HepG2 (cell line): ENCODE measurements around the gene SSC5D. TPM values are rescaled to one million over a fixed set of nuclear protein-coding genes. Genes with fewer than 3 reads are reported as not detected.

ENCODE experiments used
- EZH2 ChIP-seq: conservative IDR thresholded peaks from 2 replicates; pipeline ENCODE4 v1.6.1; 2012; ENCODE audit warnings: mild to moderate bottlenecking, low read depth, low read length, moderate library complexity
- GATA4 ChIP-seq: sonication (generic); IDR thresholded peaks from 2 replicates; pipeline ENCODE4 v1.6.1; 2016; ENCODE audit warnings: antibody characterized with exemption, low read depth, borderline replicate concordance
- HIVEP1 ChIP-seq: sonication (generic); formaldehyde crosslinking; IDR thresholded peaks from 2 replicates; pipeline ENCODE4 v1.4.0; 2020; ENCODE audit warnings: mild to moderate bottlenecking, missing genetic modification reagents
- JDP2 ChIP-seq: sonication (generic); formaldehyde crosslinking; IDR thresholded peaks from 2 replicates; pipeline ENCODE4 v1.8.1; 2022; ENCODE audit warnings: missing genetic modification reagents, borderline replicate concordance
- KAT8 ChIP-seq: IDR thresholded peaks from 2 replicates; pipeline ENCODE4 v1.6.1; 2016; ENCODE audit warnings: missing genetic modification reagents, missing compliant biosample characterization
- SMARCE1 ChIP-seq: fragments of 450-650 bp; IDR thresholded peaks from 2 replicates; pipeline ENCODE4 v1.6.1; 2017; ENCODE audit warnings: borderline replicate concordance
- STAG1 ChIP-seq: sonication (generic); formaldehyde crosslinking; IDR thresholded peaks from 2 replicates; pipeline ENCODE4 v1.4.0; 2020; ENCODE audit warnings: missing genetic modification reagents
- TBX3 ChIP-seq: fragments of 450-650 bp; IDR thresholded peaks from 2 replicates; pipeline ENCODE4 v1.6.1; 2017; ENCODE audit warnings: antibody characterized with exemption, mild to moderate bottlenecking, inconsistent platforms, borderline replicate concordance
- YY1 ChIP-seq: IDR thresholded peaks from 2 replicates; pipeline ENCODE4 v1.6.1; 2011; ENCODE audit warnings: low read length, low read depth, moderate library complexity, mild to moderate bottlenecking; ENCODE audit not compliant: insufficient read depth, insufficient replicate concordance
- ZNF205 ChIP-seq: IDR thresholded peaks from 2 replicates; pipeline ENCODE4 v1.6.1; 2018; ENCODE audit warnings: missing biosample characterization, missing genetic modification reagents
- ZNF430 ChIP-seq: sonication (generic); formaldehyde crosslinking; IDR thresholded peaks from 2 replicates; pipeline ENCODE4 v1.9.0; 2021; ENCODE audit warnings: mild to moderate bottlenecking, missing genetic modification reagents
- ZNF546 ChIP-seq: sonication (generic); formaldehyde crosslinking; conservative IDR thresholded peaks from 2 replicates; pipeline ENCODE4 v1.8.1; 2023; ENCODE audit warnings: mild to moderate bottlenecking, missing genetic modification reagents
- ZNF562 ChIP-seq: sonication (generic); formaldehyde crosslinking; IDR thresholded peaks from 2 replicates; pipeline ENCODE4 v1.8.0; 2022; ENCODE audit warnings: missing genetic modification reagents, borderline replicate concordance
- polyA plus RNA-seq, 8 experiments: library from polyadenylated mRNA; depleted of rRNA in 3 of 8; stranded (reverse) in 7 of 8; unstranded in 1 of 8; fragments of >200 nt; fragmentation: Illumina TruSeq in 4 of 8; extraction: Trizol in 4 of 8; gene quantifications; 2 replicates each; pipeline versions ENCODE4 v1.2.1 to v1.2.3, GENCODE V29; 2011 to 2016; ENCODE audit warnings: low read depth in 4 of 8, missing spikeins in 1 of 8, mixed read lengths in 1 of 8; ENCODE audit not compliant: insufficient read depth in 1 of 8
- total RNA-seq, 5 experiments: library from RNA; depleted of rRNA; stranded (reverse); fragments of >200 nt; fragmentation: Illumina TruSeq; extraction: Trizol; gene quantifications; 2 replicates each; pipeline ENCODE4 v1.2.3, GENCODE V29; 2016; ENCODE audit warnings: low read depth in 1 of 5
- TF ChIP-seq, protein P1 (sequence below): sonication (generic); formaldehyde crosslinking; IDR thresholded peaks from one replicate; pipeline ENCODE4 v1.5.1; 2020; ENCODE audit warnings: mild to moderate bottlenecking, missing genetic modification reagents; ENCODE audit errors: not compliant biosample characterization
- TF ChIP-seq, protein P2 (sequence below): IDR thresholded peaks from 2 replicates; pipeline ENCODE4 v1.6.1; 2012; ENCODE audit warnings: low read length, improper control_type of control experiment
- TF ChIP-seq, protein P3 (sequence below): sonication (generic); formaldehyde crosslinking; IDR thresholded peaks from 2 replicates; pipeline ENCODE4 v1.4.0; 2020; ENCODE audit warnings: missing genetic modification reagents

The SSC5D gene
- total and polyA plus RNA-seq, 2 of the 13 experiments (the other 11 are each of a cell fraction or from before 2014, with no cell fraction given): not detected

DNA sequence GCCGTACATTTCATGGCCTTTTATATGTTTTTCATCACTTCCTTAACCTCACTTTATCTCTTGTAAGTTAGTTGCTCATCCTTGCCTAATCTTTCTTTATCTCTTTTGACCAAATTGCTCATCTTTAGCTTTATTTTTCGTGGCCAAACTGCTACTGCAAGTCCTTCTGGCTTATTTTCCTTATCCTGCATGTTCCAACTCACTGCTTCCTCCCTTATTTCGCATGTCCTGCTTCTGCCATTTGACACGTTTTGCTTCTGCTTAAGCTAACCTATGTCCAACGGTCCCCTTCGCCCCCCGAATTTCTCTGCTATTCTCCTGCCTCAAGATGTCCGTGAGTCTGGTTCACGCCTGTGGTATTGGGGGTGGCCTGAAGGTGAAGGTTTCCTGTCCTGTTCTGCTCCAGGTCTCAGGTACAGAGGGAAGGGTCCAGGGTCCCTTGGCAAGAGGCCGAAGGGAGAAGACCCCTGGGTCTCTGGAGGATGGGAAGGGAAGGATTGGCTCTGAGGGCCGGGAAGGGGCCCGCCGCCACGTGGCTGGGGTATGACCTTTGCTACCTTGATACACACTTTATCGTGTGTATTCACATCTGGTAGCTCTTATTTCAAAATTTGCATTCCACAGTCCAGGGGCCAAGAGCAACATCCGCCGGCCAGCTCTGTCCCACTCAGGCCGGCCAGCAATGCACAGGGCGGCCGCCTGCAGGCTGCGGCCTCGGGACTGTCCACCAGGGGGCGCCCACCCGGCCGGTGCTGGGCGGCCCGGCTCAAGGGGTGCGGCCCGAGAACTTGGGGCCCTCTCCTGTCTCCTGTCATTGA is 20.8 kb upstream of the SSC5D start (continued):
- TF ChIP-seq, protein P1, sequence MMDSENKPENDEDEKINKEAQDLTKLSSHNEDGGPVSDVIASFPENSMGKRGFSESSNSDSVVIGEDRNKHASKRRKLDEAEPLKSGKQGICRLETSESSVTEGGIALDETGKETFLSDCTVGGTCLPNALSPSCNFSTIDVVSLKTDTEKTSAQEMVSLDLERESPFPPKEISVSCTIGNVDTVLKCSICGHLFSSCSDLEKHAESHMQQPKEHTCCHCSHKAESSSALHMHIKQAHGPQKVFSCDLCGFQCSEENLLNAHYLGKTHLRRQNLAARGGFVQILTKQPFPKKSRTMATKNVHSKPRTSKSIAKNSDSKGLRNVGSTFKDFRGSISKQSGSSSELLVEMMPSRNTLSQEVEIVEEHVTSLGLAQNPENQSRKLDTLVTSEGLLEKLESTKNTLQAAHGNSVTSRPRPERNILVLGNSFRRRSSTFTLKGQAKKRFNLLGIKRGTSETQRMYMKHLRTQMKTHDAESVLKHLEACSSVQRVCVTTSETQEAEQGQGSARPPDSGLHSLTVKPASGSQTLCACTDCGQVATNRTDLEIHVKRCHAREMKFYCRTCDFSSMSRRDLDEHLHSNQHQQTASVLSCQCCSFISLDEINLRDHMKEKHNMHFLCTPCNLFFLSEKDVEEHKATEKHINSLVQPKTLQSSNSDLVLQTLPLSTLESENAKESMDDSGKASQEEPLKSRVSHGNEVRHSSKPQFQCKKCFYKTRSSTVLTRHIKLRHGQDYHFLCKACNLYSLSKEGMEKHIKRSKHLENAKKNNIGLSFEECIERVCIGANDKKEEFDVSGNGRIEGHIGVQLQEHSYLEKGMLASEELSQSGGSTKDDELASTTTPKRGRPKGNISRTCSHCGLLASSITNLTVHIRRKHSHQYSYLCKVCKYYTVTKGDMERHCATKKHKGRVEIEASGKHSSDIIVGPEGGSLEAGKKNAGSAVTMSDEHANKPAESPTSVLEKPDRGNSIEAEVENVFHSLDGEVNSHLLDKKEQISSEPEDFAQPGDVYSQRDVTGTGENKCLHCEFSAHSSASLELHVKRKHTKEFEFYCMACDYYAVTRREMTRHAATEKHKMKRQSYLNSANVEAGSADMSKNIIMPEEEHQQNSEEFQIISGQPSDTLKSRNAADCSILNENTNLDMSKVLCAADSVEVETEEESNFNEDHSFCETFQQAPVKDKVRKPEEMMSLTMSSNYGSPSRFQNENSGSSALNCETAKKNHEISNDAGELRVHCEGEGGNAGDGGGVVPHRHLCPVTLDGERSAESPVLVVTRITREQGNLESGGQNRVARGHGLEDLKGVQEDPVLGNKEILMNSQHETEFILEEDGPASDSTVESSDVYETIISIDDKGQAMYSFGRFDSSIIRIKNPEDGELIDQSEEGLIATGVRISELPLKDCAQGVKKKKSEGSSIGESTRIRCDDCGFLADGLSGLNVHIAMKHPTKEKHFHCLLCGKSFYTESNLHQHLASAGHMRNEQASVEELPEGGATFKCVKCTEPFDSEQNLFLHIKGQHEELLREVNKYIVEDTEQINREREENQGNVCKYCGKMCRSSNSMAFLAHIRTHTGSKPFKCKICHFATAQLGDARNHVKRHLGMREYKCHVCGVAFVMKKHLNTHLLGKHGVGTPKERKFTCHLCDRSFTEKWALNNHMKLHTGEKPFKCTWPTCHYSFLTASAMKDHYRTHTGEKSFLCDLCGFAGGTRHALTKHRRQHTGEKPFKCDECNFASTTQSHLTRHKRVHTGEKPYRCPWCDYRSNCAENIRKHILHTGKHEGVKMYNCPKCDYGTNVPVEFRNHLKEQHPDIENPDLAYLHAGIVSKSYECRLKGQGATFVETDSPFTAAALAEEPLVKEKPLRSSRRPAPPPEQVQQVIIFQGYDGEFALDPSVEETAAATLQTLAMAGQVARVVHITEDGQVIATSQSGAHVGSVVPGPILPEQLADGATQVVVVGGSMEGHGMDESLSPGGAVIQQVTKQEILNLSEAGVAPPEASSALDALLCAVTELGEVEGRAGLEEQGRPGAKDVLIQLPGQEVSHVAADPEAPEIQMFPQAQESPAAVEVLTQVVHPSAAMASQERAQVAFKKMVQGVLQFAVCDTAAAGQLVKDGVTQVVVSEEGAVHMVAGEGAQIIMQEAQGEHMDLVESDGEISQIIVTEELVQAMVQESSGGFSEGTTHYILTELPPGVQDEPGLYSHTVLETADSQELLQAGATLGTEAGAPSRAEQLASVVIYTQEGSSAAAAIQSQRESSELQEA: no peak
- TF ChIP-seq ZNF205 (CRISPR knock-in tag) (no peak), KAT8 (CRISPR knock-in tag) (peak; percentile 70; the same call in 1 of the 2 replicates), ZNF562 (CRISPR knock-in tag) (no peak), EZH2 (no peak), STAG1 (peak; percentile 63), HIVEP1 (CRISPR knock-in tag) (no peak), SMARCE1 (no peak), ZNF546 (CRISPR knock-in tag) (no peak), TBX3 (no peak), JDP2 (CRISPR knock-in tag) (no peak), ZNF430 (CRISPR knock-in tag) (no peak), YY1 (peak; percentile 46), GATA4 (no peak)
- TF ChIP-seq, protein P2, sequence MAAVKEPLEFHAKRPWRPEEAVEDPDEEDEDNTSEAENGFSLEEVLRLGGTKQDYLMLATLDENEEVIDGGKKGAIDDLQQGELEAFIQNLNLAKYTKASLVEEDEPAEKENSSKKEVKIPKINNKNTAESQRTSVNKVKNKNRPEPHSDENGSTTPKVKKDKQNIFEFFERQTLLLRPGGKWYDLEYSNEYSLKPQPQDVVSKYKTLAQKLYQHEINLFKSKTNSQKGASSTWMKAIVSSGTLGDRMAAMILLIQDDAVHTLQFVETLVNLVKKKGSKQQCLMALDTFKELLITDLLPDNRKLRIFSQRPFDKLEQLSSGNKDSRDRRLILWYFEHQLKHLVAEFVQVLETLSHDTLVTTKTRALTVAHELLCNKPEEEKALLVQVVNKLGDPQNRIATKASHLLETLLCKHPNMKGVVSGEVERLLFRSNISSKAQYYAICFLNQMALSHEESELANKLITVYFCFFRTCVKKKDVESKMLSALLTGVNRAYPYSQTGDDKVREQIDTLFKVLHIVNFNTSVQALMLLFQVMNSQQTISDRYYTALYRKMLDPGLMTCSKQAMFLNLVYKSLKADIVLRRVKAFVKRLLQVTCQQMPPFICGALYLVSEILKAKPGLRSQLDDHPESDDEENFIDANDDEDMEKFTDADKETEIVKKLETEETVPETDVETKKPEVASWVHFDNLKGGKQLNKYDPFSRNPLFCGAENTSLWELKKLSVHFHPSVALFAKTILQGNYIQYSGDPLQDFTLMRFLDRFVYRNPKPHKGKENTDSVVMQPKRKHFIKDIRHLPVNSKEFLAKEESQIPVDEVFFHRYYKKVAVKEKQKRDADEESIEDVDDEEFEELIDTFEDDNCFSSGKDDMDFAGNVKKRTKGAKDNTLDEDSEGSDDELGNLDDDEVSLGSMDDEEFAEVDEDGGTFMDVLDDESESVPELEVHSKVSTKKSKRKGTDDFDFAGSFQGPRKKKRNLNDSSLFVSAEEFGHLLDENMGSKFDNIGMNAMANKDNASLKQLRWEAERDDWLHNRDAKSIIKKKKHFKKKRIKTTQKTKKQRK: no peak
- TF ChIP-seq, protein P3, sequence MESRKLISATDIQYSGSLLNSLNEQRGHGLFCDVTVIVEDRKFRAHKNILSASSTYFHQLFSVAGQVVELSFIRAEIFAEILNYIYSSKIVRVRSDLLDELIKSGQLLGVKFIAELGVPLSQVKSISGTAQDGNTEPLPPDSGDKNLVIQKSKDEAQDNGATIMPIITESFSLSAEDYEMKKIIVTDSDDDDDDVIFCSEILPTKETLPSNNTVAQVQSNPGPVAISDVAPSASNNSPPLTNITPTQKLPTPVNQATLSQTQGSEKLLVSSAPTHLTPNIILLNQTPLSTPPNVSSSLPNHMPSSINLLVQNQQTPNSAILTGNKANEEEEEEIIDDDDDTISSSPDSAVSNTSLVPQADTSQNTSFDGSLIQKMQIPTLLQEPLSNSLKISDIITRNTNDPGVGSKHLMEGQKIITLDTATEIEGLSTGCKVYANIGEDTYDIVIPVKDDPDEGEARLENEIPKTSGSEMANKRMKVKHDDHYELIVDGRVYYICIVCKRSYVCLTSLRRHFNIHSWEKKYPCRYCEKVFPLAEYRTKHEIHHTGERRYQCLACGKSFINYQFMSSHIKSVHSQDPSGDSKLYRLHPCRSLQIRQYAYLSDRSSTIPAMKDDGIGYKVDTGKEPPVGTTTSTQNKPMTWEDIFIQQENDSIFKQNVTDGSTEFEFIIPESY: peak; percentile 40; the same call in 1 of the 2 replicates
